Measurements from ENCODE around the gene TMCO5A.

The TMCO5A gene

GRCh38 chr15:37929238-37929637, 5.2 kb upstream of the TMCO5A start:
- Histone ChIP-seq H3K27me3 (ENCODE audit: low read depth, low read length) (no peaks in the 10 kb centered on the region; the same call in none of the 2 replicates), H4K20me1 (ENCODE audit: insufficient read depth, low read length) (no peaks in the 10 kb centered on the region), H3K79me2 (ENCODE audit: low read length) (no peaks in the 10 kb centered on the region), H3K27ac (ENCODE audit: low read length) (no peak overlapping the region), H3K9ac (ENCODE audit: low read length) (no peak overlapping the region), H3K9me3 (ENCODE audit: insufficient read depth, low read length) (no peaks in the 10 kb centered on the region), H3K36me3 (replicated peaks; ENCODE audit: low read depth, low read length) (no peaks in the 10 kb centered on the region), H3K4me2 (ENCODE audit: low read length) (no peak overlapping the region), H3K4me1 (ENCODE audit: low read length) (no peaks in the 10 kb centered on the region), H3K4me3 (ENCODE audit: low read length) (no peak overlapping the region), H2AFZ (ENCODE audit: low read depth, low read length) (no peak overlapping the region)
- TF ChIP-seq EZH2phosphoT487 (IDR thresholded peaks at IDR 0.05; ENCODE audit: low read depth) = no peak
- TF ChIP-seq CTCF (IDR thresholded peaks at IDR 0.05; ENCODE audit: low read depth, low read length) = no peak

GRCh38 chr15:37931321-37931720, 3.1 kb upstream of the TMCO5A start:
- no peaks in the 10 kb centered on the region for H3K36me3 ChIP-seq (replicated peaks; ENCODE audit: low read depth, low read length)
- no peak overlapping the region for H3K4me2 ChIP-seq (ENCODE audit: low read length)
- H3K79me2 ChIP-seq (ENCODE audit: low read length) = no peaks in the 10 kb centered on the region
- no peaks in the 10 kb centered on the region for H4K20me1 ChIP-seq (ENCODE audit: insufficient read depth, low read length)
- TF ChIP-seq CTCF (IDR thresholded peaks at IDR 0.05; ENCODE audit: low read depth, low read length) (no peak), EZH2phosphoT487 (IDR thresholded peaks at IDR 0.05; ENCODE audit: low read depth) (no peak)
- no peak overlapping the region for H3K27ac ChIP-seq (ENCODE audit: low read length)
- H3K9ac ChIP-seq (ENCODE audit: low read length) = no peak overlapping the region
- H3K27me3 ChIP-seq (ENCODE audit: low read depth, low read length) = no peaks in the 10 kb centered on the region; the same call in none of the 2 replicates
- no peaks in the 10 kb centered on the region for H3K9me3 ChIP-seq (ENCODE audit: insufficient read depth, low read length)
- no peak overlapping the region for H2AFZ ChIP-seq (ENCODE audit: low read depth, low read length)
- H3K4me1 ChIP-seq (ENCODE audit: low read length) = no peaks in the 10 kb centered on the region
- no peak overlapping the region for H3K4me3 ChIP-seq (ENCODE audit: low read length)

GRCh38 chr15:37931868-37932267, 2.6 kb upstream of the TMCO5A start:
- Histone ChIP-seq H3K4me3 (ENCODE audit: low read length) (no peak overlapping the region), H3K4me1 (ENCODE audit: low read length) (no peaks in the 10 kb centered on the region), H3K27ac (ENCODE audit: low read length) (no peak overlapping the region), H3K9ac (ENCODE audit: low read length) (no peak overlapping the region), H3K36me3 (replicated peaks; ENCODE audit: low read depth, low read length) (no peaks in the 10 kb centered on the region), H2AFZ (ENCODE audit: low read depth, low read length) (no peak overlapping the region), H3K4me2 (ENCODE audit: low read length) (no peak overlapping the region), H3K27me3 (ENCODE audit: low read depth, low read length) (no peaks in the 10 kb centered on the region; the same call in none of the 2 replicates), H3K9me3 (ENCODE audit: insufficient read depth, low read length) (no peaks in the 10 kb centered on the region), H3K79me2 (ENCODE audit: low read length) (no peaks in the 10 kb centered on the region), H4K20me1 (ENCODE audit: insufficient read depth, low read length) (no peaks in the 10 kb centered on the region)
- TF ChIP-seq EZH2phosphoT487 (IDR thresholded peaks at IDR 0.05; ENCODE audit: low read depth) (no peak), CTCF (IDR thresholded peaks at IDR 0.05; ENCODE audit: low read depth, low read length) (no peak)

- H3K4me2 ChIP-seq (ENCODE audit: low read length) = no peak overlapping the region
- no peaks in the 10 kb centered on the region for H3K4me1 ChIP-seq (ENCODE audit: low read length)
- no peaks in the 10 kb centered on the region for H4K20me1 ChIP-seq (ENCODE audit: insufficient read depth, low read length)
- no peak overlapping the region for H3K4me3 ChIP-seq (ENCODE audit: low read length)
- no peaks in the 10 kb centered on the region for H3K79me2 ChIP-seq (ENCODE audit: low read length)
- H3K9ac ChIP-seq (ENCODE audit: low read length) = no peak overlapping the region
- H3K36me3 ChIP-seq (replicated peaks; ENCODE audit: low read depth, low read length) = no peaks in the 10 kb centered on the region
- no peak overlapping the region for H2AFZ ChIP-seq (ENCODE audit: low read depth, low read length)
- no peak for TF ChIP-seq EZH2phosphoT487 (IDR thresholded peaks at IDR 0.05; ENCODE audit: low read depth)
- no peak for TF ChIP-seq CTCF (IDR thresholded peaks at IDR 0.05; ENCODE audit: low read depth, low read length)
- no peaks in the 10 kb centered on the region; the same call in none of the 2 replicates for H3K27me3 ChIP-seq (ENCODE audit: low read depth, low read length)
- no peak overlapping the region for H3K27ac ChIP-seq (ENCODE audit: low read length)
- H3K9me3 ChIP-seq (ENCODE audit: insufficient read depth, low read length) = no peaks in the 10 kb centered on the region
Measured at GRCh38 chr15:37932549-37932948, 1.9 kb upstream of the TMCO5A start.
